HEK293 (cell line): Measurements from ENCODE around the gene SLC6A6.

Experiments used
- GLI2 ChIP-seq: fragments of 450-650 bp; formaldehyde crosslinking; IDR thresholded peaks from 2 replicates; pipeline ENCODE4; 2017; ENCODE audit warnings: missing biosample characterization, missing genetic modification characterization, low read depth, borderline replicate concordance
- GLI4 ChIP-seq: fragments of 450-650 bp; formaldehyde crosslinking; IDR thresholded peaks from 2 replicates; pipeline ENCODE4 v1.5.1; 2016; ENCODE audit warnings: missing biosample characterization, missing genetic modification characterization
- HOXC10 ChIP-seq: sonication (generic); formaldehyde crosslinking; IDR thresholded peaks from 2 replicates; pipeline ENCODE4 v1.8.1; 2023; ENCODE audit warnings: mild to moderate bottlenecking, missing genetic modification reagents
- OVOL3 ChIP-seq: fragments of 450-650 bp; formaldehyde crosslinking; IDR thresholded peaks from 2 replicates; pipeline ENCODE4 v1.5.1; 2016; ENCODE audit warnings: missing biosample characterization, missing genetic modification characterization
- PBX3 ChIP-seq: sonication (generic); formaldehyde crosslinking; IDR thresholded peaks from 2 replicates; pipeline ENCODE4 v1.8.1; 2022; ENCODE audit warnings: mild to moderate bottlenecking, moderate library complexity, missing genetic modification reagents
- RBAK ChIP-seq: fragments of 450-650 bp; formaldehyde crosslinking; IDR thresholded peaks from 2 replicates; pipeline ENCODE4 v1.5.1; 2016; ENCODE audit warnings: missing biosample characterization, missing genetic modification characterization
- ZFHX2 ChIP-seq: fragments of 450-650 bp; formaldehyde crosslinking; conservative IDR thresholded peaks from 2 replicates; pipeline ENCODE4 v1.5.1; 2016; ENCODE audit warnings: missing biosample characterization, missing genetic modification characterization
- ZFP41 ChIP-seq: fragments of 450-650 bp; formaldehyde crosslinking; IDR thresholded peaks from 2 replicates; pipeline ENCODE4 v1.5.1; 2016; ENCODE audit warnings: missing biosample characterization, missing genetic modification characterization, borderline replicate concordance
- ZNF16 ChIP-seq: fragments of 450-650 bp; formaldehyde crosslinking; IDR thresholded peaks from 2 replicates; pipeline ENCODE4 v1.5.1; 2016; ENCODE audit warnings: low read depth, missing biosample characterization, missing genetic modification characterization
- ZNF211 ChIP-seq: fragments of 450-650 bp; formaldehyde crosslinking; IDR thresholded peaks from 2 replicates; pipeline ENCODE4 v1.5.1; 2016; ENCODE audit warnings: low read depth, missing biosample characterization, missing genetic modification characterization
- ZNF248 ChIP-seq: fragments of 450-650 bp; formaldehyde crosslinking; IDR thresholded peaks from 2 replicates; pipeline ENCODE4 v1.5.1; 2017; ENCODE audit warnings: missing biosample characterization, missing genetic modification characterization
- ZNF423 ChIP-seq: fragments of 450-650 bp; formaldehyde crosslinking; IDR thresholded peaks from 2 replicates; pipeline ENCODE4 v1.5.1; 2016; ENCODE audit warnings: missing biosample characterization, missing genetic modification characterization
- ZNF426 ChIP-seq: fragments of 450-650 bp; formaldehyde crosslinking; IDR thresholded peaks from 2 replicates; pipeline ENCODE4 v1.5.1; 2017; ENCODE audit warnings: missing biosample characterization, missing genetic modification characterization, mild to moderate bottlenecking, inconsistent platforms, moderate library complexity
- ZNF529 ChIP-seq: fragments of 450-650 bp; formaldehyde crosslinking; IDR thresholded peaks from 2 replicates; pipeline ENCODE4 v1.5.1; 2017; ENCODE audit warnings: missing genetic modification characterization, missing biosample characterization; ENCODE audit not compliant: insufficient replicate concordance
- ZNF530 ChIP-seq: fragments of 450-650 bp; formaldehyde crosslinking; IDR thresholded peaks from 2 replicates; pipeline ENCODE4 v1.5.1; 2016; ENCODE audit warnings: low read depth, missing biosample characterization, missing genetic modification characterization
- ZNF555 ChIP-seq: fragments of 450-650 bp; formaldehyde crosslinking; conservative IDR thresholded peaks from 2 replicates; pipeline ENCODE4 v1.5.1; 2017; ENCODE audit warnings: missing biosample characterization, mild to moderate bottlenecking, missing genetic modification characterization, inconsistent platforms
- ZNF558 ChIP-seq: fragments of 450-650 bp; formaldehyde crosslinking; IDR thresholded peaks from 2 replicates; pipeline ENCODE4 v1.5.1; 2016; ENCODE audit warnings: missing biosample characterization, missing genetic modification characterization
- ZNF561 ChIP-seq: fragments of 450-650 bp; IDR thresholded peaks from 2 replicates; pipeline ENCODE4 v1.5.1; 2018; ENCODE audit warnings: missing biosample characterization, missing genetic modification characterization, borderline replicate concordance
- ZNF629 ChIP-seq: fragments of 450-650 bp; formaldehyde crosslinking; IDR thresholded peaks from 2 replicates; pipeline ENCODE4 v1.5.1; 2017; ENCODE audit warnings: missing biosample characterization, missing genetic modification characterization
- ZNF639 ChIP-seq: fragments of 450-650 bp; formaldehyde crosslinking; IDR thresholded peaks from 2 replicates; pipeline ENCODE4 v1.5.1; 2016; ENCODE audit warnings: missing biosample characterization, missing genetic modification characterization
- ZNF658 ChIP-seq: fragments of 450-650 bp; formaldehyde crosslinking; IDR thresholded peaks from 2 replicates; pipeline ENCODE4; 2016; ENCODE audit warnings: missing biosample characterization, missing genetic modification characterization
- ZNF660 ChIP-seq: fragments of 450-650 bp; IDR thresholded peaks from 2 replicates; pipeline ENCODE4 v1.5.1; 2018; ENCODE audit warnings: missing biosample characterization, mild to moderate bottlenecking, missing genetic modification characterization
- ZNF670 ChIP-seq: fragments of 450-650 bp; formaldehyde crosslinking; IDR thresholded peaks from 2 replicates; pipeline ENCODE4 v1.5.1; 2016; ENCODE audit warnings: missing biosample characterization, missing genetic modification characterization, low read depth
- ZNF747 ChIP-seq: fragments of 450-650 bp; formaldehyde crosslinking; IDR thresholded peaks from 2 replicates; pipeline ENCODE4 v1.5.1; 2016; ENCODE audit warnings: missing biosample characterization, missing genetic modification characterization
- ZNF776 ChIP-seq: fragments of 450-650 bp; formaldehyde crosslinking; IDR thresholded peaks from 2 replicates; pipeline ENCODE4 v1.5.0; 2017; ENCODE audit warnings: missing biosample characterization, missing genetic modification characterization, borderline replicate concordance
- ZNF785 ChIP-seq: fragments of 450-650 bp; formaldehyde crosslinking; IDR thresholded peaks from 2 replicates; pipeline ENCODE4 v1.5.1; 2016; ENCODE audit warnings: missing biosample characterization, missing genetic modification characterization
- ZNF791 ChIP-seq: fragments of 450-650 bp; formaldehyde crosslinking; IDR thresholded peaks from 2 replicates; pipeline ENCODE4 v1.5.1; 2016; ENCODE audit warnings: missing biosample characterization, missing genetic modification characterization
- ZSCAN23 ChIP-seq: fragments of 450-650 bp; formaldehyde crosslinking; IDR thresholded peaks from 2 replicates; pipeline ENCODE4 v1.5.1; 2016; ENCODE audit warnings: missing biosample characterization, missing genetic modification characterization
- ZXDB ChIP-seq: fragments of 450-650 bp; formaldehyde crosslinking; IDR thresholded peaks from 2 replicates; pipeline ENCODE4 v1.5.1; 2016; ENCODE audit warnings: missing biosample characterization, missing genetic modification characterization
- TF ChIP-seq, protein P1 (sequence below): fragments of 450-650 bp; formaldehyde crosslinking; IDR thresholded peaks from 2 replicates; pipeline ENCODE4 v1.5.1; 2016; ENCODE audit warnings: missing biosample characterization, missing genetic modification characterization
- TF ChIP-seq, protein P2 (sequence below): fragments of 450-650 bp; formaldehyde crosslinking; IDR thresholded peaks from 2 replicates; pipeline ENCODE4 v1.5.1; 2016; ENCODE audit warnings: missing biosample characterization, missing genetic modification characterization, borderline replicate concordance
- TF ChIP-seq, protein P3 (sequence below): fragments of 450-650 bp; formaldehyde crosslinking; IDR thresholded peaks from 2 replicates; pipeline ENCODE4 v1.5.1; 2016; ENCODE audit warnings: missing biosample characterization, missing genetic modification characterization

SLC6A6 gene

GRCh38 chr3:14480207-14481017, 78.0 kb downstream of the SLC6A6 start (continued):
- TF ChIP-seq ZNF530, result no peak
- TF ChIP-seq HOXC10, result no peak
- peak; percentile 83 for TF ChIP-seq ZXDB (tag by site-specific recombination)
- TF ChIP-seq ZNF660 (tag by site-specific recombination), result no peak
- TF ChIP-seq ZFHX2, result no peak
- no peak for TF ChIP-seq ZNF529 (tag by site-specific recombination)
- TF ChIP-seq ZNF248, result no peak
- peak; percentile 67; the same call in 1 of the 2 replicates for TF ChIP-seq GLI2 (tag by site-specific recombination)
- TF ChIP-seq ZFP41, result no peak
- TF ChIP-seq ZNF785, result no peak
- TF ChIP-seq, protein P1, sequence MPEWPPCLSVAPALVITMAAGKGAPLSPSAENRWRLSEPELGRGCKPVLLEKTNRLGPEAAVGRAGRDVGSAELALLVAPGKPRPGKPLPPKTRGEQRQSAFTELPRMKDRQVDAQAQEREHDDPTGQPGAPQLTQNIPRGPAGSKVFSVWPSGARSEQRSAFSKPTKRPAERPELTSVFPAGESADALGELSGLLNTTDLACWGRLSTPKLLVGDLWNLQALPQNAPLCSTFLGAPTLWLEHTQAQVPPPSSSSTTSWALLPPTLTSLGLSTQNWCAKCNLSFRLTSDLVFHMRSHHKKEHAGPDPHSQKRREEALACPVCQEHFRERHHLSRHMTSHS (tag by site-specific recombination), result no peak
- TF ChIP-seq ZNF670 (tag by site-specific recombination), result no peak
- no peak for TF ChIP-seq ZNF561 (tag by site-specific recombination)
- TF ChIP-seq ZNF16 (tag by site-specific recombination), result no peak
- no peak for TF ChIP-seq GLI4
- TF ChIP-seq ZNF426 (tag by site-specific recombination), result no peak
- TF ChIP-seq ZNF555 (tag by site-specific recombination), result no peak
- TF ChIP-seq ZNF423, result no peak
- TF ChIP-seq ZNF211, result no peak
- TF ChIP-seq ZSCAN23 (tag by site-specific recombination), result peak; percentile 66; the same call in 1 of the 2 replicates
- no peak for TF ChIP-seq RBAK (tag by site-specific recombination)
- TF ChIP-seq ZNF558 (tag by site-specific recombination), result no peak
- TF ChIP-seq PBX3 (CRISPR knock-in tag), result no peak
- TF ChIP-seq ZNF776 (tag by site-specific recombination), result no peak
- no peak for TF ChIP-seq ZNF658 (tag by site-specific recombination)
- TF ChIP-seq ZNF791 (tag by site-specific recombination), result no peak
- peak; percentile 98 for TF ChIP-seq ZNF629
- TF ChIP-seq ZNF639 (tag by site-specific recombination), result peak; percentile 92
- no peak for TF ChIP-seq OVOL3 (tag by site-specific recombination)
- TF ChIP-seq, protein P2, sequence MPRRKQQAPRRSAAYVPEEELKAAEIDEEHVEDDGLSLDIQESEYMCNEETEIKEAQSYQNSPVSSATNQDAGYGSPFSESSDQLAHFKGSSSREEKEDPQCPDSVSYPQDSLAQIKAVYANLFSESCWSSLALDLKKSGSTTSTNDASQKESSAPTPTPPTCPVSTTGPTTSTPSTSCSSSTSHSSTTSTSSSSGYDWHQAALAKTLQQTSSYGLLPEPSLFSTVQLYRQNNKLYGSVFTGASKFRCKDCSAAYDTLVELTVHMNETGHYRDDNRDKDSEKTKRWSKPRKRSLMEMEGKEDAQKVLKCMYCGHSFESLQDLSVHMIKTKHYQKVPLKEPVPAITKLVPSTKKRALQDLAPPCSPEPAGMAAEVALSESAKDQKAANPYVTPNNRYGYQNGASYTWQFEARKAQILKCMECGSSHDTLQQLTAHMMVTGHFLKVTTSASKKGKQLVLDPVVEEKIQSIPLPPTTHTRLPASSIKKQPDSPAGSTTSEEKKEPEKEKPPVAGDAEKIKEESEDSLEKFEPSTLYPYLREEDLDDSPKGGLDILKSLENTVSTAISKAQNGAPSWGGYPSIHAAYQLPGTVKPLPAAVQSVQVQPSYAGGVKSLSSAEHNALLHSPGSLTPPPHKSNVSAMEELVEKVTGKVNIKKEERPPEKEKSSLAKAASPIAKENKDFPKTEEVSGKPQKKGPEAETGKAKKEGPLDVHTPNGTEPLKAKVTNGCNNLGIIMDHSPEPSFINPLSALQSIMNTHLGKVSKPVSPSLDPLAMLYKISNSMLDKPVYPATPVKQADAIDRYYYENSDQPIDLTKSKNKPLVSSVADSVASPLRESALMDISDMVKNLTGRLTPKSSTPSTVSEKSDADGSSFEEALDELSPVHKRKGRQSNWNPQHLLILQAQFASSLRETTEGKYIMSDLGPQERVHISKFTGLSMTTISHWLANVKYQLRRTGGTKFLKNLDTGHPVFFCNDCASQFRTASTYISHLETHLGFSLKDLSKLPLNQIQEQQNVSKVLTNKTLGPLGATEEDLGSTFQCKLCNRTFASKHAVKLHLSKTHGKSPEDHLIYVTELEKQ (tag by site-specific recombination), result peak; percentile 81
- no peak for TF ChIP-seq ZNF747 (tag by site-specific recombination)
- TF ChIP-seq, protein P3, sequence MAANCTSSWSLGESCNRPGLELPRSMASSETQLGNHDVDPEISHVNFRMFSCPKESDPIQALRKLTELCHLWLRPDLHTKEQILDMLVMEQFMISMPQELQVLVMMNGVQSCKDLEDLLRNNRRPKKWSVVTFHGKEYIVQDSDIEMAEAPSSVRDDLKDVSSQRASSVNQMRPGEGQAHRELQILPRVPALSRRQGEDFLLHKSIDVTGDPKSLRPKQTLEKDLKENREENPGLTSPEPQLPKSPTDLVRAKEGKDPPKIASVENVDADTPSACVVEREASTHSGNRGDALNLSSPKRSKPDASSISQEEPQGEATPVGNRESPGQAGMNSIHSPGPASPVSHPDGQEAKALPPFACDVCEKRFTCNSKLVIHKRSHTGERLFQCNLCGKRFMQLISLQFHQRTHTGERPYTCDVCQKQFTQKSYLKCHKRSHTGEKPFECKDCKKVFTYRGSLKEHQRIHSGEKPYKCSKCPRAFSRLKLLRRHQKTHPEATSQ (tag by site-specific recombination), result no peak
